Stomach (tissue), 4 donors: ENCODE data around the gene IL1RL1.

Experiments
- CTCF ChIP-seq, 7 experiments: fragments of 450-650 bp in 4 of 7; fragments of 200-600 bp in 3 of 7; sonication (generic) in 3 of 7; IDR thresholded peaks; one replicate each; pipeline ENCODE4 v1.5.1; 2016 to 2019; ENCODE audit warnings: antibody characterized with exemption in 7 of 7, control low read depth in 2 of 7, mild to moderate bottlenecking in 1 of 7
- EP300 ChIP-seq: sonication (generic); formaldehyde crosslinking; IDR thresholded peaks from one replicate; pipeline ENCODE4 v1.6.1; 2017; ENCODE audit warnings: antibody characterized with exemption
- POLR2A ChIP-seq, 4 donors: fragments of 450-650 bp; IDR thresholded peaks; one replicate each; pipeline ENCODE4 v1.6.1; 2016; ENCODE audit warnings: antibody characterized with exemption in 4 of 4, control low read depth in 2 of 4, mild to moderate bottlenecking in 1 of 4, moderate library complexity in 1 of 4
- POLR2AphosphoS5 ChIP-seq, 3 donors: sonication (generic); formaldehyde crosslinking; IDR thresholded peaks; one replicate each; pipeline ENCODE4 v1.6.1; 2016; ENCODE audit warnings: antibody characterized with exemption in 3 of 3

DNA sequence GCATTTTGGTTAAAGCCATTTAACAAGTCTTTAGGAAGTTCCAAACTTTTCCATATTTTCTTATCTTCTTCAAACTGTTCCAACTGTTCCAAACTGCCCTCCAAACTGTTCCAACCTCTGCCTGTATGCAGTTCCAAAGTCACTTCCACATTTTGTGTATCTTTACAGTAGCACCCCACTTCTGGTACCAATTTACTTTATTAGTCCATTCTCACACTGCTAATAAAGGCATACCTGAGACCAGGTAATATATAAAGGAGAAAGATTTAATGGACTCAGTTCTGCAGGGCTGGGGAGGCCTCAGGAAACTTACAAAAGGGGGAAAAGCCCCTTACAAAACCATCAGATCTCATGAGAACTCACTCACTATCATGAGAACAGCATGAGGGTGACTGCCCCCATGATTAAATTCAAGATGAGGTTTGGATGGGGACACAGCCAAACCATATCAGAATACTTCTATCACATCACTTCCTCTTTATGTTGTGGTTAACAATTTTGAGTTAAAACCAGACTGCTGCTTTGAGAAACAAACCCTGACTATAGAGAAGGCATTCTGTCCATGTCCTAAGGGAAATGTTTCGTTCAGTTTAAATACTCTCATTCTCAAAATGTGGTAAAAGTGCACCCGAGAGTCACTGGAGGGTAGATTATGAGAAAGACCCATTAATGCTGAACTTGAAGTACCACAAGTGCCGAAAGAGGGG lies 55.2 kb downstream of the IL1RL1 start:
- TF ChIP-seq POLR2A (IDR thresholded peaks at IDR 0.05) (no peak), CTCF (IDR thresholded peaks at IDR 0.05) (no peak), POLR2AphosphoS5 (IDR thresholded peaks at IDR 0.05) (no peak), EP300 (no peak)
